GM18520 (cell line): ENCODE measurements around the gene BRCA2.
"Not testable (repeated sequence)": the region's sequence is repeated elsewhere in the genome, so short reads cannot be mapped to it uniquely, and the experiment has no call there.

Experiments
- ATAC-seq: cut with Tn5 transposase; IDR thresholded peaks from one replicate; pipeline ENCODE4 v1.9.1; 2021; ENCODE audit not compliant: unreplicated experiment

BRCA2 gene

GRCh38 chr13:32309312-32310133 is 5.8 kb upstream of the BRCA2 start:
- no peak for ATAC-seq

- peak; percentile 59 for ATAC-seq
Measured at GRCh38 chr13:32310134-32310706, 5.1 kb upstream of the BRCA2 start.

DNA sequence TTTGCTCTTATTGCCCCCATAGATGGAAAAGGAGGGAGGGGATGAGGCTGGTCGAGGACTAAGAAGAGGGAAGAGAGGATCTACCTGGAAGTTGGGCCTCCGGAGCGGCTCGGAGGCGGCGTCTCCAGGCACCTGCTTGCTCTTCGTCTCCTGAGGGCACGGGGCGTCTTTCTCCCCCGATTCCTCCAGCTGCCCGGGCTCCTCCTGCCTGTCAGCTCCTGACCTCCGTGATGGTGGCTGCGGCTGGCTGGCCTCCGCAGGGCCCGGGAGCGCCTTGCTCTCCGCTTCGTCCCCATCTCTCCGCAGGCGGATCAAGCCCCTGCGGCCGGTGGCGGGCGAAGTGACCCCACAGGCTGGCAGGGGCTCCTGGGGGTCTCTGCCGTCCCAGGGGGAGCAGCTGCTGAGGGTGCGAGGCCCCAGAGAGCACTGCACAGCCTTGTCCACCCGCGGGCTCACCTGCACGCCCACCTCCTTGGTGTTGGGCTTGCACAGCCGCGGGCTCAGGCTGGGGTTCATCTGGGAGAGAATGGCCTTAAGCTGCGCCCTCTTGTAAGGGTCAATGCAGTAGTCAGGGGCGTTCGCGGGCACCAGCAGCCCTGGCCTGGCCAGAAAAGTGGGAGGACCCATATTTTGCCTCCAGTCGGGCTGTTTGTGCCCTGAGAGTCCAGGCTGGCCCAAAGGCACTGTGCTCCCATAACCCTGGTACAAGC is 4.0 kb upstream of the BRCA2 start:
- no peak for ATAC-seq

DNA sequence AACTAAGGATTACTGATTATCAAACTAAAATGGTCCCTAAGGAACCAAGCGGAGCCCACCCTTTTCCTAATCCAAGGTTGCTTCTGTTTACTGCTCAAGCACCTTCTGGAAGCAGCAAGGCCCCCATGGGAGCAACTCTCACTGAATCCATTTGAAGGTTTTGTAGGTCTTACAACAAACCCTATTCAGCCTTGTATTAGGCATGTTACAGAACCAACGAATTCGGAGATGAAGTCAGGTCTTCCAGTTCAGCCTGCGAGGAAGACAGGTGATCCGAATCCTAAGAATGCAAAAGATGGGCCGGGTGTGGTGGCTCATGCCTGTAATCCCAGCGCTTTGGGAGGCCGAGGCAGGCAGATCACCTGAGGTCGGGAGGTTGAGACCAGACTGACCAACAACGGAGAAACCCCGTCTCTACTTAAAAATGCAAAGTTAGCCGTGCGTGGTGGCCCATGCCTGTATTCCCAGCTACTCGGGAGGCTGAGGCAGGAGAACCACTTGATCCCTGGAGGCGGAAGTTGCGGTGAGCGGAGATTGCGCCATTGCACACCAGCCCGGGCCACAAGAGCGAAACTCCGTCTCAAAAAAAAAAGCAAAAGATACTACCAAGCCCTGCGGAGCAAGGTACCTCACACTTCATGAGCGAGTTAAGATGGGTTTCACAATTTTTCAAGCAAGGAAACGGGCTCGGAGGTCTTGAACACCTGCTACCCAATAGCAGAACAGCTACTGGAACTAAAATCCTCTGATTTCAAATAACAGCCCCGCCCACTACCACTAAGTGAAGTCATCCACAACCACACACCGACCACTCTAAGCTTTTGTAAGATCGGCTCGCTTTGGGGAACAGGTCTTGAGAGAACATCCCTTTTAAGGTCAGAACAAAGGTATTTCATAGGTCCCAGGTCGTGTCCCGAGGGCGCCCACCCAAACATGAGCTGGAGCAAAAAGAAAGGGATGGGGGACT is 754 bp upstream of the BRCA2 start:
- ATAC-seq: peak; percentile 18

DNA sequence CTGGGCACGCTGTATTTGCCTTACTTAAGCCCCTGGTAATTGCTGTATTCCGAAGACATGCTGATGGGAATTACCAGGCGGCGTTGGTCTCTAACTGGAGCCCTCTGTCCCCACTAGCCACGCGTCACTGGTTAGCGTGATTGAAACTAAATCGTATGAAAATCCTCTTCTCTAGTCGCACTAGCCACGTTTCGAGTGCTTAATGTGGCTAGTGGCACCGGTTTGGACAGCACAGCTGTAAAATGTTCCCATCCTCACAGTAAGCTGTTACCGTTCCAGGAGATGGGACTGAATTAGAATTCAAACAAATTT is 676 bp downstream of the BRCA2 start:
- peak; percentile 31 for ATAC-seq

- no peak for ATAC-seq
Measured at GRCh38 chr13:32316501-32316900, 1.2 kb downstream of the BRCA2 start.

DNA sequence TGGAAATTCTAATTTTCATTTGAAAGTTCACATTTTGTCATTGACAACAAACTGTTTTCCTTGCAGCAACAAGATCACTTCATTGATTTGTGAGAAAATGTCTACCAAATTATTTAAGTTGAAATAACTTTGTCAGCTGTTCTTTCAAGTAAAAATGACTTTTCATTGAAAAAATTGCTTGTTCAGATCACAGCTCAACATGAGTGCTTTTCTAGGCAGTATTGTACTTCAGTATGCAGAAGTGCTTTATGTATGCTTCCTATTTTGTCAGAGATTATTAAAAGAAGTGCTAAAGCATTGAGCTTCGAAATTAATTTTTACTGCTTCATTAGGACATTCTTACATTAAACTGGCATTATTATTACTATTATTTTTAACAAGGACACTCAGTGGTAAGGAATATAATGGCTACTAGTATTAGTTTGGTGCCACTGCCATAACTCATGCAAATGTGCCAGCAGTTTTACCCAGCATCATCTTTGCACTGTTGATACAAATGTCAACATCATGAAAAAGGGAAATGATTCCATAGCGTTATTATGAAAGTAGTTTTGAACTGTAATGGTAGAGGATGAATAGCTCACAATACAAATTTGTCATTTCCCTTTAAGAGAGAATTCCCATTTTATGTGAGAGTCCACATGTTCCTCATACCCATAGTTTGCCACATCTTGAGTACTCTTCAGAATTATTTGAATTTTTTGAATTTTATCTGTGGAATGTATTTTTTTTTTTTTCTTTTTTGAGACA is 2.6 kb downstream of the BRCA2 start:
- ATAC-seq: no peak

- no peak for ATAC-seq
Measured at GRCh38 chr13:32320528-32320927, 5.2 kb downstream of the BRCA2 start.

- no peak for ATAC-seq
Measured at GRCh38 chr13:32323912-32324311, 8.6 kb downstream of the BRCA2 start.

DNA sequence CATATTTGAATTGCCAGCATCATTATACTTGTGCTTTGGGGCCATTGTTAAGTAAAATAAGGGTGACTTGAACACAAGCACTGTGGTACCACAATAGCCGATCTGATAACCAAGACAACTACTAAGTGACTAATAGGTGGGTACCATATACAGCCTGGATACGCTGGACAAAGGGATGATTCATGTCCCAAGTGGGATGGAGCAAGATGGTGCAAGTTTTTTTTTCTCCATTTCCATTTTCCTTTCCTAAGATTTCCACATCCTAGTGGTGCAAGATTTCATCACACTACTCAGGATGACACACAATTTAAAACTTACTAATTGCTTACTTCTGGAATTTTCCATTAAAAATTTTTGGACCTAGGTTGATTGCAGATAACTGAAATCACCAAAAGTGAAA is 15.1 kb downstream of the BRCA2 start:
- no peak for ATAC-seq

DNA sequence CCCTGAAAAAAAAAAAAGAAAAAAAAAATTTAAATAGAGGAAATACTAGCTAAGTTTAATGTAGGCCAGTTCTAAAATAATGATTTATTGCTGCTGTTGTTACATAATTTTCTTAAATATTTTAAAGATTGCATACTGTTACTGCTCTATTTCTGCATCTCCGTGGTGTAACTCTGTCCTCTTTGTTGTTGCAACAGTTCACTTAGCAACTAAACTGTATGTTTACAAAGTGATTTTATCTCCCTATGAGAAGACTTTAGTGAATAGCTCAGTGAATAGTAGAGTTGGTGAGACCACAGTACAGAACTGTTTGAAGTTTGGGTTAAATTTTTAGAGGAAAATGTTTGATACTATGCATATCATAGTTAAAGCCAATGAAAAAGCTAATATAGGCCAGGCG is 19.4 kb downstream of the BRCA2 start:
- ATAC-seq: no peak

DNA sequence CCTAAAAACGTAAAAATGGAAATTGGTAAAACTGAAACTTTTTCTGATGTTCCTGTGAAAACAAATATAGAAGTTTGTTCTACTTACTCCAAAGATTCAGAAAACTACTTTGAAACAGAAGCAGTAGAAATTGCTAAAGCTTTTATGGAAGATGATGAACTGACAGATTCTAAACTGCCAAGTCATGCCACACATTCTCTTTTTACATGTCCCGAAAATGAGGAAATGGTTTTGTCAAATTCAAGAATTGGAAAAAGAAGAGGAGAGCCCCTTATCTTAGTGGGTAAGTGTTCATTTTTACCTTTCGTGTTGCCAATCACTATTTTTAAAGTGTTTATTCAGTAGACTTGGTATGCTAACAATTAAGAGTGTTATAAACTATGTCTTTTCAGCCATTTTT is 25.6 kb downstream of the BRCA2 start:
- ATAC-seq: no peak

DNA sequence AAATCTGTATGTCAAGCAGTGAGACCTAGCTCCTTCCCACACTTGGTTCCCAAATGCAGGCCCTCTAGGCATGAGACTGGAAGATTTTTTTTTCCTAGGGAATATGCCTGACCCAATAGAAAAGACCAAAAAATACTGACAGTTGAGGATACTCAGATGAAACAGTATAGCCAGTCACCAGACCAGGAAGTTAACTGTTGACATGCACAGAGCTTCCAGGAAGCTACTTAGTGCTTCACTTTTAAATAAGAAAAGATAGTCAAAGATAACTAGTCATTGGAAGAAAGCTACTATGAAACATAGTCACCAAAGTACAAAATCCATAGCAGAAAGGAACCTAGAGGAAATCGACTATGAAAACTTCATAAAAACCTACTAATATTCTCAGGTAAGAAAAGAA is 32.3 kb downstream of the BRCA2 start:
- no peak for ATAC-seq

GRCh38 chr13:32350839-32351441 is 35.6 kb downstream of the BRCA2 start:
- not testable (repeated sequence) for ATAC-seq

DNA sequence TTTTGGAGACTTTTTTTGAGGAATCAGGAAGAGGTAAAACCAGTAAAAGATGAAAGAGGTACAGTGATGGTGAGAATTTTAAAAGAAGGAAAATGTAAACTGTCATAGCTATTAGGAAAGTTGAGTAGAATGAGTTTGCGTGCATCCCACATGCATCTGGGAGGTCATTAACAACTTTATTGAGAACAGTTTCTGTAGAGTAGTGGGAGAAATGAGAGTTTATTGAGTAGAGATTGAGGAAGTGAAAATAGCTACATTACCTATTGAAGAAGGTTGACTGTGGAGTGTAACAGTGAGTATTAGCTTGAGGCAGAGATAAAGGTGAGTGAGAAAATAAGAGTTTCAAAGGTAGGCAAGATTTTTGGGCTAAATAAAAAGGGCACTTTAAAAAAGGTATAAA is 38.7 kb downstream of the BRCA2 start:
- peak; percentile 53 for ATAC-seq

DNA sequence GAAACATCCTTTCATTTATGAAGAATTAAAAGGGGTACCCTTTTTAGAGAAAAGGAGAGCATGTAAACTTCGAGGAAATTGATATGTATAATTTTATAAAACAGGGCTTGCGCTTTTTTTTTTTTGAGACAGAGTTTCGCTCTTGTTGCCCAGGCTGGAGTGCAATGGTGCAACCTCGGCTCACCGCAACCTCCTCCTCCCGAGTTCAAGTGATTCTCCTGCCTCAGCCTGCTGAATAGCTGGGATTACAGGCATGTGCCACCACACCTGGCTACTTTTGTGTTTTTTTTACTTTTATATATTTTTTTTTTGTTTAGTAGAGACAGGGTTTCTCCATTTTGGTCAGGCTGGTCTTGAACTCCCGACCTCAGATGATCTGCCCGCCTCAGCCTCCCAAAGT is 40.6 kb downstream of the BRCA2 start:
- ATAC-seq: not testable (repeated sequence)

GRCh38 chr13:32362574-32362973 is 47.3 kb downstream of the BRCA2 start:
- no peak for ATAC-seq

- no peak for ATAC-seq
Measured at GRCh38 chr13:32370805-32371204, 55.5 kb downstream of the BRCA2 start.

GRCh38 chr13:32376642-32377415 is 61.5 kb downstream of the BRCA2 start:
- no peak for ATAC-seq
